Testis (tissue), 2 donors: ENCODE data around the gene ULK4.

Experiments
- CTCF ChIP-seq, 3 experiments: fragments of 450-650 bp in 2 of 3; fragments of 200-600 bp in 1 of 3; sonication (generic) in 1 of 3; IDR thresholded peaks; one replicate each; pipeline ENCODE4 v1.5.1; 2016 to 2019; ENCODE audit warnings: antibody characterized with exemption in 3 of 3, mild to moderate bottlenecking in 2 of 3, moderate library complexity in 1 of 3
- POLR2A ChIP-seq: fragments of 450-650 bp; IDR thresholded peaks from one replicate; pipeline ENCODE4 v1.6.1; 2017; ENCODE audit warnings: antibody characterized with exemption, mild to moderate bottlenecking, moderate library complexity

GRCh38 chr3:41907330-41908073, 54.4 kb downstream of the ULK4 start:
- TF ChIP-seq CTCF (IDR thresholded peaks at IDR 0.05) (no peak), POLR2A (no peak)
